ENCODE data around the gene TANGO2. TPM values are rescaled to one million over a fixed set of nuclear protein-coding genes. Genes with fewer than 3 reads are reported as not detected.

TANGO2 gene
- total and polyA plus RNA-seq, 10 of the 15 experiments (the other 5 are each of a cell fraction or from before 2014, with no cell fraction given), result 4.0 to 24.8 (median 20.9) TPM

- TF ChIP-seq, protein P1, sequence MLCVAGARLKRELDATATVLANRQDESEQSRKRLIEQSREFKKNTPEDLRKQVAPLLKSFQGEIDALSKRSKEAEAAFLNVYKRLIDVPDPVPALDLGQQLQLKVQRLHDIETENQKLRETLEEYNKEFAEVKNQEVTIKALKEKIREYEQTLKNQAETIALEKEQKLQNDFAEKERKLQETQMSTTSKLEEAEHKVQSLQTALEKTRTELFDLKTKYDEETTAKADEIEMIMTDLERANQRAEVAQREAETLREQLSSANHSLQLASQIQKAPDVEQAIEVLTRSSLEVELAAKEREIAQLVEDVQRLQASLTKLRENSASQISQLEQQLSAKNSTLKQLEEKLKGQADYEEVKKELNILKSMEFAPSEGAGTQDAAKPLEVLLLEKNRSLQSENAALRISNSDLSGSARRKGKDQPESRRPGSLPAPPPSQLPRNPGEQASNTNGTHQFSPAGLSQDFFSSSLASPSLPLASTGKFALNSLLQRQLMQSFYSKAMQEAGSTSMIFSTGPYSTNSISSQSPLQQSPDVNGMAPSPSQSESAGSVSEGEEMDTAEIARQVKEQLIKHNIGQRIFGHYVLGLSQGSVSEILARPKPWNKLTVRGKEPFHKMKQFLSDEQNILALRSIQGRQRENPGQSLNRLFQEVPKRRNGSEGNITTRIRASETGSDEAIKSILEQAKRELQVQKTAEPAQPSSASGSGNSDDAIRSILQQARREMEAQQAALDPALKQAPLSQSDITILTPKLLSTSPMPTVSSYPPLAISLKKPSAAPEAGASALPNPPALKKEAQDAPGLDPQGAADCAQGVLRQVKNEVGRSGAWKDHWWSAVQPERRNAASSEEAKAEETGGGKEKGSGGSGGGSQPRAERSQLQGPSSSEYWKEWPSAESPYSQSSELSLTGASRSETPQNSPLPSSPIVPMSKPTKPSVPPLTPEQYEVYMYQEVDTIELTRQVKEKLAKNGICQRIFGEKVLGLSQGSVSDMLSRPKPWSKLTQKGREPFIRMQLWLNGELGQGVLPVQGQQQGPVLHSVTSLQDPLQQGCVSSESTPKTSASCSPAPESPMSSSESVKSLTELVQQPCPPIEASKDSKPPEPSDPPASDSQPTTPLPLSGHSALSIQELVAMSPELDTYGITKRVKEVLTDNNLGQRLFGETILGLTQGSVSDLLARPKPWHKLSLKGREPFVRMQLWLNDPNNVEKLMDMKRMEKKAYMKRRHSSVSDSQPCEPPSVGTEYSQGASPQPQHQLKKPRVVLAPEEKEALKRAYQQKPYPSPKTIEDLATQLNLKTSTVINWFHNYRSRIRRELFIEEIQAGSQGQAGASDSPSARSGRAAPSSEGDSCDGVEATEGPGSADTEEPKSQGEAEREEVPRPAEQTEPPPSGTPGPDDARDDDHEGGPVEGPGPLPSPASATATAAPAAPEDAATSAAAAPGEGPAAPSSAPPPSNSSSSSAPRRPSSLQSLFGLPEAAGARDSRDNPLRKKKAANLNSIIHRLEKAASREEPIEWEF (IDR thresholded peaks at IDR 0.05; ENCODE audit: insufficient replicate concordance, low read depth, low read length), result no peak
- TF ChIP-seq, protein P2, sequence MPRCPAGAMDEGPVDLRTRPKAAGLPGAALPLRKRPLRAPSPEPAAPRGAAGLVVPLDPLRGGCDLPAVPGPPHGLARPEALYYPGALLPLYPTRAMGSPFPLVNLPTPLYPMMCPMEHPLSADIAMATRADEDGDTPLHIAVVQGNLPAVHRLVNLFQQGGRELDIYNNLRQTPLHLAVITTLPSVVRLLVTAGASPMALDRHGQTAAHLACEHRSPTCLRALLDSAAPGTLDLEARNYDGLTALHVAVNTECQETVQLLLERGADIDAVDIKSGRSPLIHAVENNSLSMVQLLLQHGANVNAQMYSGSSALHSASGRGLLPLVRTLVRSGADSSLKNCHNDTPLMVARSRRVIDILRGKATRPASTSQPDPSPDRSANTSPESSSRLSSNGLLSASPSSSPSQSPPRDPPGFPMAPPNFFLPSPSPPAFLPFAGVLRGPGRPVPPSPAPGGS (IDR thresholded peaks at IDR 0.05; ENCODE audit: borderline replicate concordance, insufficient read depth, low read depth, low read length, poor library complexity, severe bottlenecking), result no peak
- TF ChIP-seq, protein P3, sequence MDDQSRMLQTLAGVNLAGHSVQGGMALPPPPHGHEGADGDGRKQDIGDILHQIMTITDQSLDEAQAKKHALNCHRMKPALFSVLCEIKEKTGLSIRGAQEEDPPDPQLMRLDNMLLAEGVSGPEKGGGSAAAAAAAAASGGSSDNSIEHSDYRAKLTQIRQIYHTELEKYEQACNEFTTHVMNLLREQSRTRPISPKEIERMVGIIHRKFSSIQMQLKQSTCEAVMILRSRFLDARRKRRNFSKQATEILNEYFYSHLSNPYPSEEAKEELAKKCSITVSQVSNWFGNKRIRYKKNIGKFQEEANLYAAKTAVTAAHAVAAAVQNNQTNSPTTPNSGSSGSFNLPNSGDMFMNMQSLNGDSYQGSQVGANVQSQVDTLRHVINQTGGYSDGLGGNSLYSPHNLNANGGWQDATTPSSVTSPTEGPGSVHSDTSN (IDR thresholded peaks at IDR 0.05; ENCODE audit: insufficient replicate concordance, low read depth, low read length), result no peak
- TF ChIP-seq E2F8 (IDR thresholded peaks at IDR 0.05; ENCODE audit: low read depth, partially characterized antibody), result no peak
- TF ChIP-seq BHLHE40 (IDR thresholded peaks at IDR 0.05; ENCODE audit: borderline replicate concordance in 1 of 2, low read depth in 2 of 2, low read length in 1 of 2), result no peak
- TF ChIP-seq RELB (IDR thresholded peaks at IDR 0.05; ENCODE audit: low read depth), result no peak
- TF ChIP-seq ZNF384 (IDR thresholded peaks at IDR 0.05; ENCODE audit: borderline replicate concordance, low read depth, low read length), result no peak
Observed at GRCh38 chr22:20091690-20092476, 71.0 kb downstream of the TANGO2 start (continued).
